ENCODE data around the gene SMARCD1. TPM values are rescaled to one million over a fixed set of nuclear protein-coding genes. Genes with fewer than 3 reads are reported as not detected.

The SMARCD1 gene
- total RNA-seq, 1 experiment from 2014 or later, result 152 TPM

DNA sequence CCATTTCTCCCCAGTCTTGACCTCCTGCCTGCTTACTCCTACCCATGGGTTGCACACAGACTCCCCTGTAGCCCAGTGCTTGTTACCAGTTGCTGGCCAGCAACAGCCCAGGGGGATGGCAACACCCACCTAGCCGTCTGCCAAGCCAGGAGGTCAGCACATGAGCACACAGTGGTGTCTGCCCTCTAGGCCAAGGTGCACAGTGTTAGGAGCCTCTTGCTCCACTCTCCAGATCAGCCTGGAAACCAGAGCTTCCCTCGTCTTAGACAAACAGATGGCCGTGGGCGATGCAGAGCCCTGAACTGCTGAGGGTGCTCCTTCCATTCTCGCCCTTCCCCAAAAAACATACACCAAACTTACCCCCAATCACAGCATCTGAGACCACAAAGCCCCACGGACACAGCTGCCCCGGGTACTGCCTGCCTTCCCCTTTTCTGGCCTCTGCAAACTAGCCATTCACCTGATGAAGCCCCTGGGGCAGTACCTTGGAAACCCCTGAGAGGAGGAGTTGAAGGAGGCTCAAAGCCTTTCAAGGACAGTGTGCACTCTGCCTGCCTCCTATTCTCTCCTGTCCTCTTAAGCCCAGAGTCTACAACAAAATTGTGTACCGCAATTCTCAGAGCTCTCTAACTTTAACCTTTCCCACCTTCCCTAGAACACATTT lies 17.6 kb downstream of the SMARCD1 start:
- no peak overlapping the region for H3K4me3 Mint-ChIP-seq
- no peaks in the 10 kb centered on the region; the same call in 1 of the 2 replicates for H3K4me1 ChIP-seq (ENCODE audit: insufficient read depth, low read length)

More for the DNA sequence above, 17.6 kb downstream of the SMARCD1 start:
- no peak overlapping the region for H2AFZ ChIP-seq (ENCODE audit: low read length)
- no peak overlapping the region for H3K56ac ChIP-seq (ENCODE audit: insufficient read length, low read depth, low read length)
- H4K20me1 ChIP-seq (ENCODE audit: control insufficient read depth, insufficient read depth, insufficient read length), result no peaks in the 10 kb centered on the region
- Mint-ChIP-seq H3K9me3 (no peaks in the 10 kb centered on the region), H3K4me1 (peaks cover 45 to 48% of the 10 kb centered on the region in 2 experiments), H3K36me3 (ENCODE audit: insufficient read depth in 1 of 3, low read depth in 3 of 3) (peaks cover 23 to 43% (median 37%) of the 10 kb centered on the region in 3 experiments), H3K27ac (peak overlapping the region; percentile 15 to 72 (median 57); a peak in 4 of 7 replicates), H3K27me3 (ENCODE audit: low read depth) (peaks cover 4% of the 10 kb centered on the region)
- H2BK20ac ChIP-seq (ENCODE audit: low read depth, low read length, poor library complexity, severe bottlenecking), result no peak overlapping the region
- no peak overlapping the region for H3T11ph ChIP-seq (ENCODE audit: low read length)
- no peak for TF ChIP-seq CTCF (conservative IDR thresholded peaks at IDR 0.05)
- no peak overlapping the region for H2BK5ac ChIP-seq (ENCODE audit: insufficient read length, low read length)
- no peaks in the 10 kb centered on the region for H3K9me3 ChIP-seq (ENCODE audit: control insufficient read depth, low read depth, low read length)
- WGBS (ENCODE audit: extremely low coverage, insufficient read length, low lambda C conversion rate), result no CpG with 5 or more reads among the region's 8 CpGs
- DNase-seq, result no peak
- no peak overlapping the region for H3K14ac ChIP-seq (ENCODE audit: insufficient read depth, low read length)
- no peak overlapping the region for H4K5ac ChIP-seq (ENCODE audit: insufficient read length, low read depth, low read length)
- H3K79me1 ChIP-seq (ENCODE audit: insufficient read depth, low read depth, low read length, poor library complexity, severe bottlenecking), result no peaks in the 10 kb centered on the region
- no peaks in the 10 kb centered on the region for H3K79me2 ChIP-seq (ENCODE audit: insufficient read depth, low read length)
- no peak overlapping the region for H2BK15ac ChIP-seq (ENCODE audit: low read depth, low read length)
- no peak overlapping the region for H4K91ac ChIP-seq (ENCODE audit: insufficient read length, low read depth, low read length)
- no peak overlapping the region for H2BK120ac ChIP-seq (ENCODE audit: low read depth, low read length, poor library complexity, severe bottlenecking)
- no peak overlapping the region for H3K23ac ChIP-seq (ENCODE audit: insufficient read length, low read depth, low read length)
- H3K4me2 ChIP-seq (ENCODE audit: insufficient read depth, insufficient read length, low read length), result no peak overlapping the region
- H2BK12ac ChIP-seq (ENCODE audit: insufficient read length, low read depth, low read length), result no peak overlapping the region
- H3K27ac ChIP-seq (ENCODE audit: insufficient read length, low read depth, low read length), result no peak overlapping the region
- H3K4ac ChIP-seq (ENCODE audit: low read depth, low read length), result no peak overlapping the region
- H2AK5ac ChIP-seq (ENCODE audit: insufficient read length, low read length), result no peak overlapping the region
- H4K8ac ChIP-seq (replicated peaks; ENCODE audit: insufficient read length, low read depth, low read length), result no peak overlapping the region
- no peaks in the 10 kb centered on the region for H3K27me3 ChIP-seq (ENCODE audit: insufficient read depth, low read length)
- no peak overlapping the region for H3K9ac ChIP-seq (ENCODE audit: extremely low read depth, insufficient read length, low read length)
- H3K23me2 ChIP-seq (ENCODE audit: insufficient read length, low read depth, low read length, poor library complexity, severe bottlenecking), result no peaks in the 10 kb centered on the region
- no peak overlapping the region for H3K18ac ChIP-seq (ENCODE audit: insufficient read length, low read depth, low read length)

All from H9 (cell line).